HepG2 (cell line): ENCODE results near the gene SLC38A8. TPM values are rescaled to one million over a fixed set of nuclear protein-coding genes. Genes with fewer than 3 reads are reported as not detected.

Experiments
- ATAC-seq: fragments of 200-7000 bp; cut with Tn5 transposase; 3 replicates; pipeline ENCODE4 v1.9.1; 2020; ENCODE audit warnings: mild to moderate bottlenecking, moderate library complexity
- BruUV-seq: library from RNA; stranded (reverse); fragments of 400-500 nt; replicated peaks from 2 replicates; lab custom pipeline; 2021; lab: Mats Ljungman, UMichigan
- CTCF ChIA-PET: fragments of 300-600 bp; formaldehyde crosslinking; extraction: SDS; loops from one replicate; lab custom pipeline; 2021; ENCODE audit warnings: low total read pairs, inconsistent platforms, low intra/inter-chr PET ratio; lab: Yijun Ruan, JAX
- POLR2A ChIA-PET: fragments of 350-600 bp; sonication (Branson Sonifier 250); formaldehyde crosslinking; loops from one replicate; lab custom pipeline; 2020; ENCODE audit warnings: antibody characterized with exemption, inconsistent platforms; lab: Yijun Ruan, JAX
- DNase-seq: peaks from one replicate; pipeline ENCODE4 v3.0.0-alpha.2; 2015; ENCODE audit warnings: low spot score
- FAIRE-seq: peaks from 3 replicates; lab custom pipeline; 2011; peaks lifted over from hg19 to GRCh38; lab: Jason Lieb, UNC
- H2AFZ ChIP-seq: one replicate; pipeline ENCODE4 v1.6.1; 2011; ENCODE audit warnings: low read length, inconsistent platforms
- H3K27ac ChIP-seq: fragments of 300-600 bp; 3 replicates; pipeline ENCODE4 v1.8.0; 2011; ENCODE audit warnings: mixed run types, mild to moderate bottlenecking, mixed read lengths, low read length, inconsistent platforms; ENCODE audit not compliant: insufficient read depth; ENCODE audit errors: extremely low read length
- H3K27me3 ChIP-seq, 2 experiments: fragments of 200-600 bp in 1 of 2; 2 replicates in 1 of 2; 3 replicates in 1 of 2; pipeline versions ENCODE4 v1.6.0 to v1.8.0; 2011; ENCODE audit warnings: low read length in 2 of 2, mild to moderate bottlenecking in 2 of 2, moderate library complexity in 2 of 2, inconsistent platforms in 1 of 2; ENCODE audit not compliant: insufficient read depth in 2 of 2, control insufficient read depth in 1 of 2
- H3K36me3 ChIP-seq, 2 experiments: fragments of 200-600 bp in 1 of 2; replicated peaks in 1 of 2; 2 replicates in 1 of 2; 3 replicates in 1 of 2; pipeline versions ENCODE4 v1.5.1 to v1.8.0; 2011; ENCODE audit warnings: low read length in 2 of 2, inconsistent platforms in 1 of 2; ENCODE audit not compliant: insufficient read depth in 2 of 2, control insufficient read depth in 1 of 2
- H3K4me1 ChIP-seq: 2 replicates; pipeline ENCODE4 v1.5.1; 2012; ENCODE audit warnings: low read length, inconsistent platforms; ENCODE audit not compliant: insufficient read depth
- H3K4me2 ChIP-seq: 2 replicates; pipeline ENCODE4 v1.6.0; 2011; ENCODE audit warnings: low read depth, low read length, inconsistent platforms
- H3K4me3 ChIP-seq, 3 experiments: fragments of 200-600 bp in 1 of 3; sonication (generic), shearing (Covaris generic) in 1 of 3; replicated peaks in 1 of 3; 2 replicates each; pipeline ENCODE4 v1.5.1; 2011 to 2016; ENCODE audit warnings: low read length in 3 of 3, inconsistent platforms in 2 of 3, low read depth in 2 of 3, mild to moderate bottlenecking in 2 of 3, control low read depth in 1 of 3, mixed read lengths in 1 of 3; ENCODE audit not compliant: insufficient read depth in 1 of 3
- H3K79me2 ChIP-seq: one replicate; pipeline ENCODE4 v1.6.1; 2011; ENCODE audit warnings: low read length, inconsistent platforms; ENCODE audit not compliant: insufficient read depth
- H3K9ac ChIP-seq: 2 replicates; pipeline ENCODE4 v1.6.0; 2011; ENCODE audit warnings: mild to moderate bottlenecking, low read depth, low read length, inconsistent platforms; ENCODE audit not compliant: insufficient read depth
- H3K9me3 ChIP-seq: 2 replicates; pipeline ENCODE4 v1.5.1; 2012; ENCODE audit warnings: mild to moderate bottlenecking, low read length
- H4K20me1 ChIP-seq: 2 replicates; pipeline ENCODE4 v1.6.0; 2011; ENCODE audit warnings: inconsistent platforms, mild to moderate bottlenecking, low read length, moderate library complexity; ENCODE audit not compliant: insufficient read depth
- CBFB ChIP-seq: sonication (generic); formaldehyde crosslinking; IDR thresholded peaks from 2 replicates; pipeline ENCODE4 v1.4.0; 2020; ENCODE audit warnings: missing genetic modification reagents
- GABPA ChIP-seq, 2 experiments: IDR thresholded peaks; 2 replicates each; pipeline ENCODE4 v1.6.1; 2011 to 2016; ENCODE audit warnings: low read depth in 2 of 2, low read length in 1 of 2, missing biosample characterization in 1 of 2, missing genetic modification characterization in 1 of 2
- JUND ChIP-seq: sonication (generic); formaldehyde crosslinking; IDR thresholded peaks from 2 replicates; pipeline ENCODE4 v1.8.0; 2022; ENCODE audit warnings: mild to moderate bottlenecking, missing genetic modification reagents
- PAWR ChIP-seq: sonication (generic); formaldehyde crosslinking; IDR thresholded peaks from 2 replicates; pipeline ENCODE4 v1.4.0; 2020; ENCODE audit warnings: missing genetic modification reagents, mild to moderate bottlenecking, borderline replicate concordance
- POGZ ChIP-seq: sonication (generic); formaldehyde crosslinking; IDR thresholded peaks from 2 replicates; pipeline ENCODE4 v1.4.0; 2020; ENCODE audit warnings: mild to moderate bottlenecking, missing genetic modification reagents
- POLR2G ChIP-seq: fragments of 200-400 bp; formaldehyde crosslinking; IDR thresholded peaks from 2 replicates; pipeline ENCODE4 v1.6.1; 2018; ENCODE audit warnings: mild to moderate bottlenecking, low read depth, low read length, moderate library complexity
- ZNF432 ChIP-seq: sonication (generic); formaldehyde crosslinking; IDR thresholded peaks from 2 replicates; pipeline ENCODE4 v1.5.0; 2020; ENCODE audit warnings: missing genetic modification reagents, mild to moderate bottlenecking, borderline replicate concordance
- ZNF674 ChIP-seq: sonication (generic); formaldehyde crosslinking; IDR thresholded peaks from 2 replicates; pipeline ENCODE4 v1.5.0; 2020; ENCODE audit warnings: low read depth, mild to moderate bottlenecking, missing genetic modification reagents
- ZSCAN9 ChIP-seq: IDR thresholded peaks from 2 replicates; pipeline ENCODE4 v1.6.1; 2016; ENCODE audit warnings: borderline replicate concordance
- WGBS: methylation state at CpG from one replicate; pipeline ENCODE4 v1.1.6; 2017; ENCODE audit warnings: low lambda C conversion rate; 5-methylcytosine and 5-hydroxymethylcytosine counted together
- in situ Hi-C: cut with HindIII; loops from 2 replicates; pipeline ENCODE4 v1.10.0; 2017; ENCODE audit warnings: low pct_unique_long_range_greater_than_20kb; ENCODE audit not compliant: extremely low pct_ligation_motif_present
- intact Hi-C: fragments of 100-400 bp; cut with micrococcal nuclease; formaldehyde crosslinking; loops from one replicate; pipeline ENCODE4 v1.10.0; 2022; ENCODE audit not compliant: unreplicated experiment
- polyA plus RNA-seq, 8 experiments: library from polyadenylated mRNA; depleted of rRNA in 3 of 8; stranded (reverse) in 7 of 8; unstranded in 1 of 8; fragments of >200 nt; fragmentation: Illumina TruSeq in 4 of 8; extraction: Trizol in 4 of 8; gene quantifications; 2 replicates each; pipeline versions ENCODE4 v1.2.1 to v1.2.3, GENCODE V29; 2011 to 2016; ENCODE audit warnings: low read depth in 4 of 8, missing spikeins in 1 of 8, mixed read lengths in 1 of 8; ENCODE audit not compliant: insufficient read depth in 1 of 8
- total RNA-seq, 5 experiments: library from RNA; depleted of rRNA; stranded (reverse); fragments of >200 nt; fragmentation: Illumina TruSeq; extraction: Trizol; gene quantifications; 2 replicates each; pipeline ENCODE4 v1.2.3, GENCODE V29; 2016; ENCODE audit warnings: low read depth in 1 of 5

SLC38A8 gene
- total and polyA plus RNA-seq, 2 of the 13 experiments (the other 11 are each of a cell fraction or from before 2014, with no cell fraction given): 0.24 to 0.37 TPM

- H3K9ac ChIP-seq: no peak overlapping the region
- H3K9me3 ChIP-seq: no peaks in the 10 kb centered on the region
- no peaks in the 10 kb centered on the region for H4K20me1 ChIP-seq
- DNase-seq (no peak), FAIRE-seq (no peak), ATAC-seq (no peak)
- H3K27ac ChIP-seq: no peak overlapping the region
- peaks cover 3 to 48% of the 10 kb centered on the region in 2 experiments; a peak in 3 of 5 replicates for H3K27me3 ChIP-seq
- no TSS peak for BruUV-seq
- WGBS: 77% methylated on average over 41 of the region's 42 CpGs
- POLR2A ChIA-PET: interaction anchor here (0.6 kb wide), 1 partner anchor 27 kb away, joined by 3 read pairs; no protein-coding TSS in a partner anchor
- H3K4me2 ChIP-seq: no peak overlapping the region
- intact Hi-C loops (loop anchor here (5.0 kb wide), 1 partner anchor 69 kb away; no protein-coding TSS in a partner anchor), in situ Hi-C loops (loop anchor here (5.0 to 10.0 kb wide), 3 partner anchors 84 to 216 kb away; no protein-coding TSS in a partner anchor)
- no peak for TF ChIP-seq GABPA (IDR thresholded peaks at IDR 0.05; ENCODE audit: low read depth, low read length)
- no peak for TF ChIP-seq GABPA (CRISPR knock-in tag; IDR thresholded peaks at IDR 0.05; ENCODE audit: low read depth)
- no peak for TF ChIP-seq JUND
- no peak for TF ChIP-seq POGZ (CRISPR knock-in tag)
- no peak for TF ChIP-seq POLR2G
- no peak for TF ChIP-seq ZNF674 (CRISPR knock-in tag)
- no peak for TF ChIP-seq PAWR
- no peak for TF ChIP-seq CBFB (CRISPR knock-in tag)
- no peak for TF ChIP-seq ZNF432 (CRISPR knock-in tag)
- no peak for TF ChIP-seq ZSCAN9
- H3K4me1 ChIP-seq: peaks cover 24% of the 10 kb centered on the region
- no peak overlapping the region for H2AFZ ChIP-seq
- H3K4me3 ChIP-seq: no peak overlapping the region
- no peaks in the 10 kb centered on the region for H3K79me2 ChIP-seq
- CTCF ChIA-PET: no interaction called here
- no peaks in the 10 kb centered on the region for H3K36me3 ChIP-seq
Observed at GRCh38 chr16:84040823-84041820, 1.5 kb downstream of the SLC38A8 start.
